Loucy (cell line): ENCODE measurements around the gene DNAJB9.

Experiments used
- EZH2phosphoT487 ChIP-seq: fragments of 200-600 bp; IDR thresholded peaks from 2 replicates; pipeline ENCODE4 v1.6.1; 2018; ENCODE audit warnings: antibody characterized with exemption, mild to moderate bottlenecking, moderate library complexity, borderline replicate concordance
- TF ChIP-seq, protein P1 (sequence below): fragments of 200-600 bp; sonication (generic); conservative IDR thresholded peaks from 2 replicates; pipeline ENCODE4 v1.5.1; 2014; ENCODE audit warnings: mild to moderate bottlenecking, antibody characterized with exemption, low read length

DNA sequence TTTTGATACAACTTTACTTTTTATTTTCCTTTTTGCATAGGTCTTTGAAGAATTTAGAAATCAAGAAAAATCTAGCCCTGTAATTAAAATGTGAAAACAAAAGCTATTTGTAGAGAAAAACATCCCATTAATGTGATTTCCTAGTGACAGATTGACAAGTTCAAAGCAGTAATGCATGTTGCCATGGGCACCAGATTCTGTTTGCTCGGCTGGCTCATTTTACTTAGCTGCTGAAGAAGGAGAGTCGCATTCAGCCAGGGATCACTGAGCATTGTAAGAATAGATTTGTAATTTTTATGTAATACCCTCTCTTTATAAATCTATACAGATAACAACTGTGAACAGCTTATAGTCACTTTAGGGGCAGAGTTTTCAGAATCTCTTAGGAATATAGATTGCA is 28.5 kb downstream of the DNAJB9 start:
- TF ChIP-seq, protein P1, sequence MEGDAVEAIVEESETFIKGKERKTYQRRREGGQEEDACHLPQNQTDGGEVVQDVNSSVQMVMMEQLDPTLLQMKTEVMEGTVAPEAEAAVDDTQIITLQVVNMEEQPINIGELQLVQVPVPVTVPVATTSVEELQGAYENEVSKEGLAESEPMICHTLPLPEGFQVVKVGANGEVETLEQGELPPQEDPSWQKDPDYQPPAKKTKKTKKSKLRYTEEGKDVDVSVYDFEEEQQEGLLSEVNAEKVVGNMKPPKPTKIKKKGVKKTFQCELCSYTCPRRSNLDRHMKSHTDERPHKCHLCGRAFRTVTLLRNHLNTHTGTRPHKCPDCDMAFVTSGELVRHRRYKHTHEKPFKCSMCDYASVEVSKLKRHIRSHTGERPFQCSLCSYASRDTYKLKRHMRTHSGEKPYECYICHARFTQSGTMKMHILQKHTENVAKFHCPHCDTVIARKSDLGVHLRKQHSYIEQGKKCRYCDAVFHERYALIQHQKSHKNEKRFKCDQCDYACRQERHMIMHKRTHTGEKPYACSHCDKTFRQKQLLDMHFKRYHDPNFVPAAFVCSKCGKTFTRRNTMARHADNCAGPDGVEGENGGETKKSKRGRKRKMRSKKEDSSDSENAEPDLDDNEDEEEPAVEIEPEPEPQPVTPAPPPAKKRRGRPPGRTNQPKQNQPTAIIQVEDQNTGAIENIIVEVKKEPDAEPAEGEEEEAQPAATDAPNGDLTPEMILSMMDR = no peak
- no peak for TF ChIP-seq EZH2phosphoT487
